ENCODE data around the gene PPP1R12C.

DNA sequence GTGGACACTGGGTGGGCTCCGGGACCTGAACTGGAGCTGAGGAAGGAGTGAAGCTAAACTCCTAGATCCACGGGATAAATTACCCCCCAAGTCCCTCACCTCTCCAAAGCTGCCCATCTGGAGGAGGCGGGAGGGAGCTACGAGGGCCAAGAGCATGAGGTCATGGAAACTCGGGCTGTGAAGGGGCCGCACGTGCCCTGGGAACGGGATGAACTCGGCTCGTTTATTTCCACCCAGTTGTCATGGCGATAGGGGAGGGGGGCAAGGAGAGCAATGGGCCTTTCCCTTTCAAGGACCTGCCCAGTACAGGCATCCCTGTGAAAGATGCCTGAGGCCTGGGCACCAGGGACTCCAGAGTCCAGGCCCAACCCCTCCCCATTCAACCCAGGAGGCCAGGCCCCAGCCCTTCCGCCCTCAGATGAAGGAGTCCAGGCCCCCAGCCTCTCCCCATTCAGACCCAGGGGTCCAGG lies 3.8 kb downstream of the PPP1R12C start:
- TF ChIP-seq, protein P1, sequence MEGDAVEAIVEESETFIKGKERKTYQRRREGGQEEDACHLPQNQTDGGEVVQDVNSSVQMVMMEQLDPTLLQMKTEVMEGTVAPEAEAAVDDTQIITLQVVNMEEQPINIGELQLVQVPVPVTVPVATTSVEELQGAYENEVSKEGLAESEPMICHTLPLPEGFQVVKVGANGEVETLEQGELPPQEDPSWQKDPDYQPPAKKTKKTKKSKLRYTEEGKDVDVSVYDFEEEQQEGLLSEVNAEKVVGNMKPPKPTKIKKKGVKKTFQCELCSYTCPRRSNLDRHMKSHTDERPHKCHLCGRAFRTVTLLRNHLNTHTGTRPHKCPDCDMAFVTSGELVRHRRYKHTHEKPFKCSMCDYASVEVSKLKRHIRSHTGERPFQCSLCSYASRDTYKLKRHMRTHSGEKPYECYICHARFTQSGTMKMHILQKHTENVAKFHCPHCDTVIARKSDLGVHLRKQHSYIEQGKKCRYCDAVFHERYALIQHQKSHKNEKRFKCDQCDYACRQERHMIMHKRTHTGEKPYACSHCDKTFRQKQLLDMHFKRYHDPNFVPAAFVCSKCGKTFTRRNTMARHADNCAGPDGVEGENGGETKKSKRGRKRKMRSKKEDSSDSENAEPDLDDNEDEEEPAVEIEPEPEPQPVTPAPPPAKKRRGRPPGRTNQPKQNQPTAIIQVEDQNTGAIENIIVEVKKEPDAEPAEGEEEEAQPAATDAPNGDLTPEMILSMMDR (IDR thresholded peaks at IDR 0.05; ENCODE audit: low read depth, low read length): no peak
- no peak for TF ChIP-seq EZH2phosphoT487 (IDR thresholded peaks at IDR 0.05; ENCODE audit: low read depth)

Measured in OCI-LY3 (cell line).